Measurements from ENCODE around the gene SPRING1. TPM values are rescaled to one million over a fixed set of nuclear protein-coding genes. Genes with fewer than 3 reads are reported as not detected.

Gene SPRING1
- total and polyA plus RNA-seq, 11 donors, result 8.2 to 24.4 (median 14.0) TPM

DNA sequence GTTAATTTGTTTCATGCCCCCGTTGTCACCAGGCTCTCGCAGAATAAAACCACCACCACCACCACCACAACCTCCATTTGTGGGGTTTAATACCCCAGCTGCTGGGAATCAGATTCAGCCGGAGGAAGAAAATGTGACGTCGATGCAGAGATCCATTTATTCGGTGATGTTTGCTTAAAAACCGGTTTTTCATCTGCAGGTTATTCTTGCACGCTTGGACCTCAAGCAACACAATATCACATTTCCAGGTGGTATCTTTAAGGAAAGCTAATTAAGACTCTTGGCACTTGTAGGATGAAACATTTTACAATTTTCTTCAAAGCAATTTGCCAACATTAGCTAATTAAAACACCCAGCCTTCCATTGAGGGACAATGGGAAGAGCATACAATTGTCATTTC is 39.8 kb downstream of the SPRING1 start:
- peaks cover 0 to 38% (median 20%) of the 10 kb centered on the region in 12 donors for H3K4me1 ChIP-seq
- intact Hi-C loops (cut with DNase I), result loop anchor here in 4 of 10 donors (5.0 to 10.0 kb wide), 5 partner anchors 73 to 701 kb away; no protein-coding TSS in a partner anchor
- peaks cover 0 to 20% (median 8%) of the 10 kb centered on the region in 9 donors for H3K27me3 ChIP-seq
- no peaks in the 10 kb centered on the region for H3K9me3 ChIP-seq
- no peak for ATAC-seq
- no peak overlapping the region for H3K4me3 ChIP-seq
- DNase-seq, result no peak
- no peaks in the 10 kb centered on the region for H3K36me3 ChIP-seq
- TF ChIP-seq, protein P1, sequence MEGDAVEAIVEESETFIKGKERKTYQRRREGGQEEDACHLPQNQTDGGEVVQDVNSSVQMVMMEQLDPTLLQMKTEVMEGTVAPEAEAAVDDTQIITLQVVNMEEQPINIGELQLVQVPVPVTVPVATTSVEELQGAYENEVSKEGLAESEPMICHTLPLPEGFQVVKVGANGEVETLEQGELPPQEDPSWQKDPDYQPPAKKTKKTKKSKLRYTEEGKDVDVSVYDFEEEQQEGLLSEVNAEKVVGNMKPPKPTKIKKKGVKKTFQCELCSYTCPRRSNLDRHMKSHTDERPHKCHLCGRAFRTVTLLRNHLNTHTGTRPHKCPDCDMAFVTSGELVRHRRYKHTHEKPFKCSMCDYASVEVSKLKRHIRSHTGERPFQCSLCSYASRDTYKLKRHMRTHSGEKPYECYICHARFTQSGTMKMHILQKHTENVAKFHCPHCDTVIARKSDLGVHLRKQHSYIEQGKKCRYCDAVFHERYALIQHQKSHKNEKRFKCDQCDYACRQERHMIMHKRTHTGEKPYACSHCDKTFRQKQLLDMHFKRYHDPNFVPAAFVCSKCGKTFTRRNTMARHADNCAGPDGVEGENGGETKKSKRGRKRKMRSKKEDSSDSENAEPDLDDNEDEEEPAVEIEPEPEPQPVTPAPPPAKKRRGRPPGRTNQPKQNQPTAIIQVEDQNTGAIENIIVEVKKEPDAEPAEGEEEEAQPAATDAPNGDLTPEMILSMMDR (IDR thresholded peaks at IDR 0.05), result no peak
- TF ChIP-seq POLR2A (IDR thresholded peaks at IDR 0.05), result no peak
- WGBS, 4 donors, result 76 to 87% (median 85%) methylated on average over 8 of the region's 8 CpGs
- H3K27ac ChIP-seq, result no peak overlapping the region

DNA sequence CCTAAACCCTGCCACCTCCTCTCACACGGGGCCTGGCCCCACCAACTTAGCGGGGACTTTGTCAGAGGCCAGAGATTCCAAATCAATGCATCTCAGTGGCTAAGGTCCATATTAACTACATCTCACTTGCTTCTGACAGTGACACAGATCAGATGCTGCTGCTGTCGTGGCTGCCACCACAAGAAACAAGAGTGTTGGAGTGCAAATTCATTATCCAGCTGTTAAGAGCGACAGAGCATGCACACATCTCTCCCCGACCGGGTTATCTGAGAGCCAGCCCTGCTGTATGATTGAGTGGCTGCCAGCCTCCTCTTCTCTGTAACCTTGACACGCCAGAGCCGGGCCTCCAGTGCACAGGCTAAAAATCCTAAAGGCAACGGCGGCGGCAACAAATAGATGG is 40.2 kb downstream of the SPRING1 start:
- 36 to 53% (median 48%) methylated on average over 11 of the region's 11 CpGs for WGBS, 4 donors
- intact Hi-C loops (cut with DNase I), result loop anchor here in 4 of 10 donors (5.0 to 10.0 kb wide), 5 partner anchors 73 to 700 kb away; no protein-coding TSS in a partner anchor
- peak in 3 of 4 donors; percentile 55 to 65 (median 58) for ATAC-seq
- Histone ChIP-seq H3K36me3 (no peaks in the 10 kb centered on the region), H3K27me3 (peaks cover 0 to 24% (median 8%) of the 10 kb centered on the region in 9 donors), H3K27ac (no peak overlapping the region), H3K9me3 (no peaks in the 10 kb centered on the region), H3K4me1 (peaks cover 0 to 42% (median 24%) of the 10 kb centered on the region in 12 donors), H3K4me3 (no peak overlapping the region)
- TF ChIP-seq, protein P1 (IDR thresholded peaks at IDR 0.05), result no peak
- TF ChIP-seq POLR2A (IDR thresholded peaks at IDR 0.05), result no peak
- DNase-seq, result peak in 3 of 5 donors; percentile 39 to 68 (median 47)

DNA sequence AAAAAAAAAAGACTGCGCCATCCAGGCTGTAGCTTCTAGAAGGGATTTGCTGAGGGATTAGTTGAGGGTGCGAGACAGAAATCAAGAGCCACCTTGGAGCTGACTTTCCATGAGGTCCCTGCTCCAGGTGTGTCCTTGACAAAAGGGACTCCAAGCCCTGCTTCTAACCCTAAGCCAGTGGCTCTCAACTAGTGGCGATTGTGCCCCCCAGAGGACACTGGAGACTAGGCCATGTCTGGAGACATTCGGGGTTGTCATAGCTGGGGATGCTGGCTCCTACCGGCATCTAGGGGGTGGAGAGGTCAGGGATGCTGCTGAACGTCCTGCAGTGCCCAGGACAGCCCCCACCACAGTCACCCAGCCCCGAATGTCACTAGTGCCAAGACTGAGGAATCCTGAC is 40.6 kb downstream of the SPRING1 start:
- Histone ChIP-seq H3K4me1 (peaks cover 0 to 43% (median 24%) of the 10 kb centered on the region in 12 donors), H3K9me3 (no peaks in the 10 kb centered on the region), H3K27ac (no peak overlapping the region), H3K27me3 (peaks cover 0 to 28% (median 8%) of the 10 kb centered on the region in 9 donors), H3K36me3 (no peaks in the 10 kb centered on the region), H3K4me3 (no peak overlapping the region)
- no peak for TF ChIP-seq POLR2A (IDR thresholded peaks at IDR 0.05)
- TF ChIP-seq, protein P1 (IDR thresholded peaks at IDR 0.05), result peak in 10 of 12 donors; percentile 6 to 47 (median 26)
- ATAC-seq (peak in 3 of 4 donors; percentile 10 to 53 (median 16)), DNase-seq (peak in 2 of 5 donors; percentile 37 to 45)
- intact Hi-C loops (cut with DNase I), result loop anchor here in 4 of 10 donors (5.0 to 10.0 kb wide), 5 partner anchors 73 to 700 kb away; no protein-coding TSS in a partner anchor
- WGBS, 4 donors, result 39 to 56% (median 48%) methylated on average over 5 to 7 of the region's 7 CpGs

DNA sequence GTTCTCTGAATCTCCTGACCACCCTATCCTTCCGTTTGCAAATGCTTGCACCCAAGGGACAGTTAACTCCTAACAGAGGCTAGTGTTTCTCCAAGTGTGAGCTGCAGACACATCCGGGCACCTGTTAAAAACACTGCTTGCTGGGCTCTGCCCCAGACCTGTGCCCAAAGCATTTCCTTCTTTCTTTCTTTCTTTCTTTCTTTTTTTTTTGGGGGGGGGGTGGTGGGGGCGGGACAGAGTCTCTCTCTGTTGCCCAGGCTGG is 42.5 kb downstream of the SPRING1 start:
- TF ChIP-seq POLR2A (IDR thresholded peaks at IDR 0.05), result no peak
- TF ChIP-seq, protein P1 (IDR thresholded peaks at IDR 0.05), result no peak
- no peaks in the 10 kb centered on the region for H3K9me3 ChIP-seq
- WGBS, 4 donors, result 51 to 59% (median 52%) methylated on average over 3 of the region's 3 CpGs
- no peak for DNase-seq
- no peak overlapping the region for H3K4me3 ChIP-seq
- peaks cover 0 to 43% (median 24%) of the 10 kb centered on the region in 12 donors for H3K4me1 ChIP-seq
- H3K27me3 ChIP-seq, result peaks cover 0 to 42% (median 10%) of the 10 kb centered on the region in 9 donors
- ATAC-seq, result no peak
- no peaks in the 10 kb centered on the region for H3K36me3 ChIP-seq
- H3K27ac ChIP-seq, result no peak overlapping the region
- intact Hi-C loops (cut with DNase I), result loop anchor here in 4 of 10 donors (5.0 to 10.0 kb wide), 5 partner anchors 71 to 698 kb away; no protein-coding TSS in a partner anchor
